DMS53 treated with DMSO at 0.1 percent for 48 hours (cell line): ENCODE results near the gene ALDH2.
"Not testable (repeated sequence)": the region's sequence is repeated elsewhere in the genome, so short reads cannot be mapped to it uniquely, and the experiment has no call there.

Source experiments
- DNase-seq: peaks from one replicate; lab custom pipeline; 2025; ENCODE audit not compliant: unreplicated experiment; lab: John Stamatoyannopoulos, UW

The ALDH2 gene

GRCh38 chr12:111785651-111786050 lies 18.9 kb downstream of the ALDH2 start:
- no peak for DNase-seq

- DNase-seq = no peak
These were observed 21.5 kb downstream of the ALDH2 start for GRCh38 chr12:111788178-111788654.

GRCh38 chr12:111789779-111790178 lies 23.0 kb downstream of the ALDH2 start:
- no peak for DNase-seq

- DNase-seq = no peak
These were observed 24.8 kb downstream of the ALDH2 start for GRCh38 chr12:111791507-111791906.

GRCh38 chr12:111792155-111792855 lies 25.6 kb downstream of the ALDH2 start:
- DNase-seq = no peak

GRCh38 chr12:111792856-111793235 lies 26.1 kb downstream of the ALDH2 start:
- no peak for DNase-seq

- no peak for DNase-seq
These were observed 31.4 kb downstream of the ALDH2 start for GRCh38 chr12:111798182-111798581.

GRCh38 chr12:111799758-111800157 lies 33.0 kb downstream of the ALDH2 start:
- DNase-seq = no peak

GRCh38 chr12:111803038-111803626 lies 36.4 kb downstream of the ALDH2 start:
- DNase-seq = no peak

GRCh38 chr12:111803851-111804250 lies 37.1 kb downstream of the ALDH2 start:
- DNase-seq = no peak

- DNase-seq = no peak
These were observed 39.6 kb downstream of the ALDH2 start for GRCh38 chr12:111806304-111806703.

- DNase-seq = no peak
These were observed 40.5 kb downstream of the ALDH2 start for GRCh38 chr12:111807232-111807631.

GRCh38 chr12:111812881-111813741 lies 46.4 kb downstream of the ALDH2 start:
- DNase-seq = peak; percentile 96

GRCh38 chr12:111816065-111816615 lies 49.4 kb downstream of the ALDH2 start:
- DNase-seq = no peak

GRCh38 chr12:111816898-111817297 lies 50.2 kb downstream of the ALDH2 start:
- DNase-seq = peak; percentile 17

- no peak for DNase-seq
These were observed 51.6 kb downstream of the ALDH2 start for GRCh38 chr12:111818340-111818739.

GRCh38 chr12:111819191-111820158 lies 52.7 kb downstream of the ALDH2 start:
- no peak for DNase-seq

GRCh38 chr12:111820828-111821227 lies 54.1 kb downstream of the ALDH2 start:
- not testable (repeated sequence) for DNase-seq

GRCh38 chr12:111822886-111823285 lies 56.2 kb downstream of the ALDH2 start:
- DNase-seq = no peak

GRCh38 chr12:111823891-111824290 lies 57.2 kb downstream of the ALDH2 start:
- no peak for DNase-seq
